ENCODE measurements around the gene EFNB2.

Gene EFNB2

DNA sequence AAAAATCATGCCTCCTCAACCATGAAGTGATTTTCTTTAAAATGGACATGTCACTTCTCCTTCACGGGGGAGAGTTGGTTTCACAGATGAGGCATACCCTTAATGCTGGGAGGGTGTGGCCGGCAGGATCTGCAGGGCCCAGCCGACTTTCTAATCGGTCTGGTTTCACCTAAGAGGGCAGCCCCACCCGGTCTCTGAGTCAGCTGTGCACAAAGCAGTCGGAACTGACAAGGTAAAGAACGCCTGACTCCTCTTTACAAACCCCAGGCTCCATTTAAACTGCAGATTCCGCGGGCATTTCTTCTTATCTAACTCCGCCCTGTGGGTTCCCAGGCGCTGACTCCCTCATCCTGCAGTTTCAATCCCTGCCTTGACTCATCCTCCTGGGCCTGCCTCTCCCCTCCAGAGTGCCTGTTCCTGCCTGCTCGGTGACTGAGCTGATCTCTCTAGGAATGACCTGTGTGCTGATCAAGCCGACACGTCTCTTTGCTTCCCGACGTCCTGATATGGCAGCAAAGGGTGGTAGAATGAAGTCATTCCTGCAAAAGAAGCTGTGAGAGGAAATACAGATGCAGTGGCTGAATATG is 63.4 kb downstream of the EFNB2 start:
- Histone ChIP-seq H3K9me3 (ENCODE audit: insufficient read depth, low read length) (no peaks in the 10 kb centered on the region), H3K4me3 (ENCODE audit: insufficient read length, low read depth) (no peak overlapping the region), H3K4me1 (ENCODE audit: insufficient read depth, insufficient read length) (no peaks in the 10 kb centered on the region), H3K27me3 (ENCODE audit: insufficient read depth, insufficient read length) (no peaks in the 10 kb centered on the region), H3K36me3 (ENCODE audit: insufficient read depth, insufficient read length, low read length) (no peaks in the 10 kb centered on the region), H3K9ac (ENCODE audit: insufficient read length, low read depth) (no peak overlapping the region)
- no peak for TF ChIP-seq YY1 (IDR thresholded peaks at IDR 0.05; ENCODE audit: insufficient read depth, insufficient read length)
- TF ChIP-seq SUZ12 (IDR thresholded peaks at IDR 0.05; ENCODE audit: extremely low read depth, insufficient read depth, insufficient read length) = no peak
- DNase-seq (ENCODE audit: low read depth, low spot score) = peak; percentile 47

DNA sequence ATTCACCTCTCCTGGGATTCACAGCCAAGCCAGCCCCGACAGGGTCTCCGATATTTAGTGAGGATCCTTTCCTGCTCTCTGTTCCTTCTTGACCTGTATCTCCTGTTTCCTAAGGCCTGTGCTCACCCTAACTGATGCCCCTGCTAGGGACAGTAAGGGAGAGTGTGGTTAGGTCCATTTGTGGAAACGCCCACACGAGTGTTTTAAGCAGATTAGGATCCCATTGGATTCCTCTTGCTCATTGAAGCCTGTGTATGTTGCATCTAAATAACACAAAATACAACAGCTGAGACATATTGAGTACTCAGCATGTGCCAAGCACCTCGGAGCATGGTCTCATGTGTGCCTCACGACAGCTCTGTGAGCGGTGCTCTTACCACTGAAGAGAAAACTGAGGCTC is 64.9 kb downstream of the EFNB2 start:
- no peak for DNase-seq (ENCODE audit: low read depth, low spot score)
- TF ChIP-seq YY1 (IDR thresholded peaks at IDR 0.05; ENCODE audit: insufficient read depth, insufficient read length) (no peak), ZNF274 (IDR thresholded peaks at IDR 0.05; ENCODE audit: low read depth, low read length) (no peak), SUZ12 (IDR thresholded peaks at IDR 0.05; ENCODE audit: extremely low read depth, insufficient read depth, insufficient read length) (no peak)
- Histone ChIP-seq H3K9me3 (ENCODE audit: insufficient read depth, low read length) (no peaks in the 10 kb centered on the region), H3K36me3 (ENCODE audit: insufficient read depth, insufficient read length, low read length) (no peaks in the 10 kb centered on the region), H3K9ac (ENCODE audit: insufficient read length, low read depth) (no peak overlapping the region), H3K27me3 (ENCODE audit: insufficient read depth, insufficient read length) (no peaks in the 10 kb centered on the region), H3K4me1 (ENCODE audit: insufficient read depth, insufficient read length) (no peaks in the 10 kb centered on the region), H3K4me3 (ENCODE audit: insufficient read length, low read depth) (no peak overlapping the region)

DNA sequence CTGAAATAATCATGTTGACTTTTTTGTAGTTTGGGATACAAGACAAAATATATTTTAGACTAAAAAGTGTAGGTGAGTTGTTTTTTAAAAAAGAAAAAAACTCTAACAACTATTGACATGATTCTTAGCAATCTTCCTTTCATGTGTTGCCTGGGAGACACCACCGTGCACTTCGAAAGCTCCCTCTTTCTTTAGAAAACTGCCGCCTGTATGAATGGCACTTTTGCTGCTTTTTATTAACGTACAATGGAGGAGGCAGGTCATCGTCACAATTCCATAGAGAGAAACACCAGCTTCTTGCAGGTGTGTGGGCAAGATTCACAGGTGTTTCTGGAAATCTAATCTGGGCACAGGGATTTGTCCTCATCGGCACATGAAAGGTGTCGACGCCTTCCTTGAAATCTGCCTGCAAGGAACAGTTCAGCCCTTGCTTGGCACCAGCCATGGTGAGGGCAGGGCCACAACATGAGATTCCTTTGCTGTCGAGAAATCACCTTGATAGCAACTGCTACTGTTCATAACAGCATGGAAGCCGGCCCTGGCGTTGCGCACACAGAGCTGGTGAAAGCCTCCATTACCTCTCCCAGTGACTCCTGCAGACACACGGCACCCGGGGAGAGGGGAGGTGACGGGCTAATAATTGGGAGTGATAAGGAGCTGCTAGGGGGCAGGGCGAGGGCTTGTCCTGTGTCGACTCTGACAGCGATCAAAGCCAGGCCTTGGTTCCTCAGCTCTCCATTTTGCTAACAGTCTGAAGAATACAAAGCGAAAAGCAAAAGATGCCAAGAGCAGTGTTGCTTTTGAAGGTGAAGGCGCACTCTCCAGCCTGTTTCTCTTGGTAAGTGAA is 66.5 kb downstream of the EFNB2 start:
- H3K9ac ChIP-seq (ENCODE audit: insufficient read length, low read depth) = no peak overlapping the region
- H3K9me3 ChIP-seq (ENCODE audit: insufficient read depth, low read length) = no peaks in the 10 kb centered on the region
- no peaks in the 10 kb centered on the region for H3K27me3 ChIP-seq (ENCODE audit: insufficient read depth, insufficient read length)
- no peaks in the 10 kb centered on the region for H3K4me1 ChIP-seq (ENCODE audit: insufficient read depth, insufficient read length)
- TF ChIP-seq YY1 (IDR thresholded peaks at IDR 0.05; ENCODE audit: insufficient read depth, insufficient read length) = no peak
- TF ChIP-seq ZNF274 (IDR thresholded peaks at IDR 0.05; ENCODE audit: low read depth, low read length) = no peak
- no peak for TF ChIP-seq SUZ12 (IDR thresholded peaks at IDR 0.05; ENCODE audit: extremely low read depth, insufficient read depth, insufficient read length)
- no peak overlapping the region for H3K4me3 ChIP-seq (ENCODE audit: insufficient read length, low read depth)
- H3K36me3 ChIP-seq (ENCODE audit: insufficient read depth, insufficient read length, low read length) = no peaks in the 10 kb centered on the region
- no peak for DNase-seq (ENCODE audit: low read depth, low spot score)

DNA sequence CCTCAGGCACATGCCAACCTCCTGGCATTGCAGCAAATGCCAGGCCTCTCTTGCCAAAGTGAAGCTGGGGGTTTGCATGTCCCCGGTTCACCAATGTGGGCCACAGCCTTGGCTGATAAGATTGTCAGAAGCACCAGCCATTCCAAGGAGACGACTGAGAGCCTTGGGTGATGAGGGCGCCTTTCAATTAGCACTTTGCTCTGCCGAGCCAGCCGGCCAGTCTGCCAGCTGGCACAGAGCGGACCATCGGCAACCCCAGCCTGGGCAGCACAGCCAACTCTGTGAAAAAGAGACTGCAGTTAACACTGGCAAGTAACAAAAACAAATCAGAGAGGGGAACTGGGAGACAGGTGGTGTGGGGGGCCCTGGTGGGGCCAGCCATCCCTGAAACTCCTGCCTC is 67.3 kb downstream of the EFNB2 start:
- Histone ChIP-seq H3K36me3 (ENCODE audit: insufficient read depth, insufficient read length, low read length) (no peaks in the 10 kb centered on the region), H3K4me1 (ENCODE audit: insufficient read depth, insufficient read length) (no peaks in the 10 kb centered on the region), H3K9ac (ENCODE audit: insufficient read length, low read depth) (no peak overlapping the region), H3K9me3 (ENCODE audit: insufficient read depth, low read length) (no peaks in the 10 kb centered on the region), H3K4me3 (ENCODE audit: insufficient read length, low read depth) (no peak overlapping the region), H3K27me3 (ENCODE audit: insufficient read depth, insufficient read length) (no peaks in the 10 kb centered on the region)
- TF ChIP-seq YY1 (IDR thresholded peaks at IDR 0.05; ENCODE audit: insufficient read depth, insufficient read length) (no peak), SUZ12 (IDR thresholded peaks at IDR 0.05; ENCODE audit: extremely low read depth, insufficient read depth, insufficient read length) (no peak), ZNF274 (IDR thresholded peaks at IDR 0.05; ENCODE audit: low read depth, low read length) (no peak)
- DNase-seq (ENCODE audit: low read depth, low spot score) = no peak

DNA sequence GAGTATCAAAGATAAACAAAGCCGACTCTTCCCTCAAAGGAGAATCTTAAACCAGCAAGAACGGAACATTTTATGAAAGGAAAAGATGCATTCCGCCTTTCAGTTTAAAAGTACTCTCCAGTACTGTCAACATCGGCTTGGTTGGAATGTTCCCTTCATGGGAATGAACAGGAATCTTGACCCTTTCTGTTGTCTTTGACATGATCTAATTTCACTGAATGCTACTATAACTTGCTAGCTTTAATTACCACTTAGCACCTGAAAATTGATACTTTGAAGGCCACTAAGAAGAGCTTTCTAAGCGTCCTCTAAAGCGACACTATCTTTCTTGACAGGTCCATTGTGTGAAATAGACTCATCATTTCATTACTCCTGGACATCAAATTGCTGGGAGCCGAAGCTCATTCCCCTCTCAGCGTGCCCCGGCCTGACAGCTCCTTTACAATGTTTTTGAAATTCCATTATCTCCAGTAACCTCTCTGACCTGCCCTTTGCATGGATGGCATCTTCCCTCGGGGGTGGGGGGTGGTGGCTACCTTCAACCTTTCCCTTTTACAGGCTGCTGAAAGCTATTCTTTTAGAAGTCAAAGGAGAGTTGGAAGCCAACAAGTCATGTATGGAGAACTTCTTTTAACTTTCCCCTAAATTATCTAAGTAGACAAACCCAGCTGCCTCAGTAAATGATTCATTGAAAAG is 67.9 kb downstream of the EFNB2 start:
- no peak overlapping the region for H3K4me3 ChIP-seq (ENCODE audit: insufficient read length, low read depth)

DNA sequence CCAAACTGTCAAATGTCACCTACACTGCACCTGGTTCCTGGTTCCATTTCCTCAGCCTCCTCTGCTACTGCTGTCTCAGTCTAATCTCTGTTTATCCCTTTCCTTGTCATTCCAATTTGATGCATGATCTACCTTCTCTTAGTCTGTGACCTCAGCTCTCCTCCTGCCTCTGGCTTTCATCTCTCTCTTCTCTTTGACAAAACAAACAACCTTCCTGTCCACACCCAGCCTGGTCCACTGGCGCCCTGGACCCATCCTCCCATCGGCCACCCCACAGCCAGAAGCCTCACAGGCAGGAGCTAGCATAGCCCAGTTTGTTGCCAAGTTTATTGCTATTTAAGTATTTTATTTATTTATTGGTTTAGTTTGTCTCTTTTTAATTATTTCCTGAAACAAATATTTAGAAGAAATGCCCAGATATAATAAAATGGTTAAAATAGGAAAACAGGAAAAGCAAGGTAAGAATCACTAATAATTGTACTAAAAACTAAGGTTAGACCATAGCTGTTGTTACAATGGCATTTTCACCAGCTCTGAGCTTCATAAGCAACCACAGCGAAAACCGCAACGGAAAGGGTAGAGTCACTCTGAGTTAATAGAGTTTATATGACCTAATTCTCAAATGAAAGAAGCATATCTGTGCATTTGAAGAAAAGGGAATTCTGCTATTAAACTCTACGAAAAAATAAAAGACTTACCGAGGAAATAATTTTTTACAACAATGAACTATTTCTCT is 68.6 kb downstream of the EFNB2 start:
- Histone ChIP-seq H3K4me1 (ENCODE audit: insufficient read depth, insufficient read length) (no peaks in the 10 kb centered on the region), H3K27me3 (ENCODE audit: insufficient read depth, insufficient read length) (no peaks in the 10 kb centered on the region), H3K36me3 (ENCODE audit: insufficient read depth, insufficient read length, low read length) (no peaks in the 10 kb centered on the region), H3K9ac (ENCODE audit: insufficient read length, low read depth) (no peak overlapping the region), H3K4me3 (ENCODE audit: insufficient read length, low read depth) (no peak overlapping the region), H3K9me3 (ENCODE audit: insufficient read depth, low read length) (no peaks in the 10 kb centered on the region)
- no peak for DNase-seq (ENCODE audit: low read depth, low spot score)
- TF ChIP-seq ZNF274 (IDR thresholded peaks at IDR 0.05; ENCODE audit: low read depth, low read length) (no peak), SUZ12 (IDR thresholded peaks at IDR 0.05; ENCODE audit: extremely low read depth, insufficient read depth, insufficient read length) (no peak), YY1 (IDR thresholded peaks at IDR 0.05; ENCODE audit: insufficient read depth, insufficient read length) (no peak)

More for the DNA sequence above, 67.9 kb downstream of the EFNB2 start:
- H3K4me1 ChIP-seq (ENCODE audit: insufficient read depth, insufficient read length) = no peaks in the 10 kb centered on the region
- no peak overlapping the region for H3K9ac ChIP-seq (ENCODE audit: insufficient read length, low read depth)
- H3K27me3 ChIP-seq (ENCODE audit: insufficient read depth, insufficient read length) = no peaks in the 10 kb centered on the region
- TF ChIP-seq SUZ12 (IDR thresholded peaks at IDR 0.05; ENCODE audit: extremely low read depth, insufficient read depth, insufficient read length) = no peak
- TF ChIP-seq YY1 (IDR thresholded peaks at IDR 0.05; ENCODE audit: insufficient read depth, insufficient read length) = no peak
- TF ChIP-seq ZNF274 (IDR thresholded peaks at IDR 0.05; ENCODE audit: low read depth, low read length) = no peak
- H3K36me3 ChIP-seq (ENCODE audit: insufficient read depth, insufficient read length, low read length) = no peaks in the 10 kb centered on the region
- H3K9me3 ChIP-seq (ENCODE audit: insufficient read depth, low read length) = no peaks in the 10 kb centered on the region
- DNase-seq (ENCODE audit: low read depth, low spot score) = no peak

Data from NT2/D1 (cell line).